ENCODE data around the gene EXOSC7. TPM values are rescaled to one million over a fixed set of nuclear protein-coding genes. Genes with fewer than 3 reads are reported as not detected.

The EXOSC7 gene
- total and polyA plus RNA-seq, 7 donors: 16.2 to 44.3 (median 30.3) TPM

DNA sequence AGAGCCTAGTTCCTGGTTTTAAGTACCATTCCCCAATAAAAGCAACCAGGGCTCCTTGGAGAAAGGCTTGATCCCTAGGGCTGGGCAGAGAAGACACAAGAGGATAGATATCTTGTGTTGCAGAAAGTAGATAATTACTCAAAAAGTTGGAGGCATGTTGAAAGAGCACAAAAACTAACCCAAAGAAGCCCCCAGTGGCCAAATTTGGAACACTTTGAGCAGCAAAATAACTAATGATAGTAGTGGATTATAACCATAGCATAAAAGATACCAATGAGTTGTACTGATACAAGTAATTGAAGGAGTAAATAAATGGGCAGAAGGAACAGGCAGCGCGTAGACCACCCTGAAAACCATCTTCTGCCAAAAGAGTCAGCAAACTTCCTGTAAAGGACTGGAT, 12.0 kb downstream of the EXOSC7 start:
- H3K4me1 ChIP-seq: peaks cover 0 to 6% (median 0%) of the 10 kb centered on the region in 4 donors
- intact Hi-C loops (cut with DNase I): no loop called here
- no peak for TF ChIP-seq EP300 (IDR thresholded peaks at IDR 0.05)
- no peak for TF ChIP-seq POLR2AphosphoS5 (IDR thresholded peaks at IDR 0.05)
- TF ChIP-seq, protein P1, sequence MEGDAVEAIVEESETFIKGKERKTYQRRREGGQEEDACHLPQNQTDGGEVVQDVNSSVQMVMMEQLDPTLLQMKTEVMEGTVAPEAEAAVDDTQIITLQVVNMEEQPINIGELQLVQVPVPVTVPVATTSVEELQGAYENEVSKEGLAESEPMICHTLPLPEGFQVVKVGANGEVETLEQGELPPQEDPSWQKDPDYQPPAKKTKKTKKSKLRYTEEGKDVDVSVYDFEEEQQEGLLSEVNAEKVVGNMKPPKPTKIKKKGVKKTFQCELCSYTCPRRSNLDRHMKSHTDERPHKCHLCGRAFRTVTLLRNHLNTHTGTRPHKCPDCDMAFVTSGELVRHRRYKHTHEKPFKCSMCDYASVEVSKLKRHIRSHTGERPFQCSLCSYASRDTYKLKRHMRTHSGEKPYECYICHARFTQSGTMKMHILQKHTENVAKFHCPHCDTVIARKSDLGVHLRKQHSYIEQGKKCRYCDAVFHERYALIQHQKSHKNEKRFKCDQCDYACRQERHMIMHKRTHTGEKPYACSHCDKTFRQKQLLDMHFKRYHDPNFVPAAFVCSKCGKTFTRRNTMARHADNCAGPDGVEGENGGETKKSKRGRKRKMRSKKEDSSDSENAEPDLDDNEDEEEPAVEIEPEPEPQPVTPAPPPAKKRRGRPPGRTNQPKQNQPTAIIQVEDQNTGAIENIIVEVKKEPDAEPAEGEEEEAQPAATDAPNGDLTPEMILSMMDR (IDR thresholded peaks at IDR 0.05): no peak
- TF ChIP-seq POLR2A (IDR thresholded peaks at IDR 0.05): no peak
- WGBS, 2 donors: 99% methylated on average over 2 of the region's 2 CpGs
- peaks cover 0 to 41% (median 6%) of the 10 kb centered on the region in 4 donors for H3K36me3 ChIP-seq
- DNase-seq: no peak
- no peaks in the 10 kb centered on the region for H3K9me3 ChIP-seq
- no peak overlapping the region for H3K27ac ChIP-seq
- H3K27me3 ChIP-seq: no peaks in the 10 kb centered on the region
- no peak overlapping the region for H3K4me3 ChIP-seq

DNA sequence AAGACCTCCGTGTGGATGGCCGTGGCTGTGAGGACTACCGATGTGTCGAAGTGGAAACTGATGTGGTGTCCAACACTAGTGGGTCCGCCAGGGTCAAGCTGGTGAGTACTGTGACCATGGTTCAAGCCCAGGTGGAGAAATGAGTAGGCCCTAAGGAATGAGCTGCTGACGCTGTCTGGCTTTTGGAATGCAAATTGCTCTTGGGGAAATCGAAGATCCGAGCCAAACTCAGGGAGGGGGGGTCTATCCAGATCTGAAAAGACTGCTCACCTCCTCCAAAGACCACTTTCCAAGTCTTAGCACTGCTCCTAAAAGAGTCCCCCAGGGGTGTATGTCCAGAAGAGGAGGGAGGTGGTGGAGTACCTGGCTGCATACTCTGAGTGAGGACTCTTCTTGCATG, 13.1 kb downstream of the EXOSC7 start:
- WGBS, 2 donors: 95 to 96% methylated on average over 8 of the region's 8 CpGs
- Histone ChIP-seq H3K4me1 (peaks cover 0 to 8% (median 4%) of the 10 kb centered on the region in 4 donors), H3K9me3 (no peaks in the 10 kb centered on the region), H3K27ac (no peak overlapping the region), H3K4me3 (no peak overlapping the region), H3K27me3 (no peaks in the 10 kb centered on the region), H3K36me3 (peaks cover 0 to 41% (median 6%) of the 10 kb centered on the region in 4 donors)
- TF ChIP-seq POLR2A (IDR thresholded peaks at IDR 0.05) (no peak), POLR2AphosphoS5 (IDR thresholded peaks at IDR 0.05) (no peak), EP300 (IDR thresholded peaks at IDR 0.05) (no peak)
- TF ChIP-seq, protein P1 (IDR thresholded peaks at IDR 0.05): no peak
- intact Hi-C loops (cut with DNase I): no loop called here
- no peak for DNase-seq

- DNase-seq: no peak
- H3K36me3 ChIP-seq: peaks cover 0 to 41% (median 6%) of the 10 kb centered on the region in 4 donors
- no peaks in the 10 kb centered on the region for H3K27me3 ChIP-seq
- H3K27ac ChIP-seq: no peak overlapping the region
- H3K4me3 ChIP-seq: no peak overlapping the region
- peaks cover 0 to 11% (median 4%) of the 10 kb centered on the region in 4 donors for H3K4me1 ChIP-seq
- intact Hi-C loops (cut with DNase I): no loop called here
- TF ChIP-seq POLR2A (IDR thresholded peaks at IDR 0.05) (no peak), POLR2AphosphoS5 (IDR thresholded peaks at IDR 0.05) (no peak), EP300 (IDR thresholded peaks at IDR 0.05) (no peak)
- TF ChIP-seq, protein P1 (IDR thresholded peaks at IDR 0.05): no peak
- no peaks in the 10 kb centered on the region for H3K9me3 ChIP-seq
- WGBS, 2 donors: 94 to 98% methylated on average over 1 of the region's 1 CpG
Observed at GRCh38 chr3:44989636-44990373, 13.8 kb downstream of the EXOSC7 start.

DNA sequence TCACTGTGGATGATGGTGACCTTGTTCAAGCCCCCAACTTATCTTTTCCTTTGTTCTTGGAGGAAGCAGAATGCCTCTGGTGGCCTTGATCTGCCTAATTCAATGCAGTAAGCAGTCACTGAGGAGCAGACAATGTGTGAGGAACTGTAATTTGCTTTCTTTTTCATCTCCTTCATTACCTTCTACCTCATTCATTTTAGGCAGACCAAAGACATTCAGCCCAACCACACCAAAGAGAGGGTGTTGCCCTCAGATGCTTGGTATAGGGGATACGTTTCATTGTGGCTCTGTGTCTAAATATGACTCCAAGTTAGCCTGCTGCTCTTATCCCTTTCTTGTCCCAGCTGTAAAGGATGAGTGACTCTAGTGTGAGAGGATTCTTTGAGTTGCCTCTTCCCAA, 15.3 kb downstream of the EXOSC7 start:
- TF ChIP-seq EP300 (IDR thresholded peaks at IDR 0.05): no peak
- no peak for TF ChIP-seq POLR2A (IDR thresholded peaks at IDR 0.05)
- no peak for TF ChIP-seq POLR2AphosphoS5 (IDR thresholded peaks at IDR 0.05)
- TF ChIP-seq, protein P1 (IDR thresholded peaks at IDR 0.05): no peak
- H3K9me3 ChIP-seq: no peaks in the 10 kb centered on the region
- intact Hi-C loops (cut with DNase I): no loop called here
- peaks cover 0 to 38% (median 6%) of the 10 kb centered on the region in 4 donors for H3K36me3 ChIP-seq
- no peak overlapping the region for H3K4me3 ChIP-seq
- DNase-seq: no peak
- H3K27ac ChIP-seq: no peak overlapping the region
- H3K27me3 ChIP-seq: no peaks in the 10 kb centered on the region
- WGBS, 2 donors: 86 to 91% methylated on average over 1 of the region's 1 CpG
- H3K4me1 ChIP-seq: peaks cover 0 to 24% (median 16%) of the 10 kb centered on the region in 4 donors
